Calu3 (cell line): ENCODE measurements around the gene C2orf42. TPM values are rescaled to one million over a fixed set of nuclear protein-coding genes. Genes with fewer than 3 reads are reported as not detected.
"Not testable (repeated sequence)": the region's sequence is repeated elsewhere in the genome, so short reads cannot be mapped to it uniquely, and the experiment has no call there.

Experiments used
- Bru-seq: library from RNA; stranded (reverse); fragments of 400-500 nt; gene quantifications from one replicate; lab custom pipeline; 2021; lab: Mats Ljungman, UMichigan
- BruChase-seq, 2 experiments: library from RNA; stranded (reverse); fragments of 400-500 nt; gene quantifications; one replicate each; lab custom pipeline; 2021; lab: Mats Ljungman, UMichigan
- BruUV-seq: library from RNA; stranded (reverse); fragments of 400-500 nt; replicated peaks from 2 replicates; lab custom pipeline; 2021; lab: Mats Ljungman, UMichigan
- CTCF ChIA-PET: fragments of 300-600 bp; sonication (Branson Sonifier 250); formaldehyde crosslinking; loops from one replicate; lab custom pipeline; 2022; ENCODE audit warnings: antibody characterized with exemption; lab: Charles Lee
- DNase-seq: peaks from one replicate; pipeline ENCODE4 v3.0.0; 2022
- H3K27ac Mint-ChIP-seq: one replicate; pipeline ENCODE4 v1.8.0; 2022; ENCODE audit warnings: mixed read lengths; ENCODE audit not compliant: unreplicated experiment
- H3K27me3 Mint-ChIP-seq: one replicate; pipeline ENCODE4 v1.8.0; 2022; ENCODE audit warnings: mixed read lengths; ENCODE audit not compliant: unreplicated experiment
- H3K36me3 Mint-ChIP-seq: one replicate; pipeline ENCODE4 v1.8.0; 2022; ENCODE audit warnings: mild to moderate bottlenecking, moderate library complexity, mixed read lengths; ENCODE audit not compliant: insufficient read depth, unreplicated experiment
- H3K4me1 Mint-ChIP-seq: one replicate; pipeline ENCODE4 v1.8.0; 2022; ENCODE audit warnings: mild to moderate bottlenecking, low read depth, mixed read lengths; ENCODE audit not compliant: unreplicated experiment
- H3K4me3 Mint-ChIP-seq: one replicate; pipeline ENCODE4 v1.8.0; 2022; ENCODE audit warnings: mild to moderate bottlenecking, low read depth, moderate library complexity, mixed read lengths; ENCODE audit not compliant: unreplicated experiment
- H3K9me3 Mint-ChIP-seq: one replicate; pipeline ENCODE4 v1.8.0; 2022; ENCODE audit warnings: low read depth, mixed read lengths; ENCODE audit not compliant: unreplicated experiment
- CTCF ChIP-seq: fragments of 200-600 bp; IDR thresholded peaks from one replicate; pipeline ENCODE4 v1.8.0; 2022; ENCODE audit warnings: antibody characterized with exemption; ENCODE audit not compliant: unreplicated experiment
- intact Hi-C: fragments of 100-400 bp; cut with micrococcal nuclease; formaldehyde crosslinking; loops from one replicate; pipeline ENCODE4 v1.10.0; 2022; ENCODE audit not compliant: unreplicated experiment
- long read RNA-seq: library from polyadenylated mRNA; stranded (forward); transcript quantifications from one replicate; pipeline ENCODE4 v2.0.0, GENCODE V29; 2022
- total RNA-seq: library from RNA; stranded (reverse); gene quantifications from 2 replicates; pipeline ENCODE4 v1.2.3, GENCODE V29; 2022

C2orf42 gene
- total RNA-seq = 11.6 and 20.2 TPM in 2 replicates
- percentile 54 among the genes with signal in this experiment for Bru-seq, nascent RNA
- BruChase-seq, experiment 1, labeled RNA remaining after a 6-hour chase = percentile 50 among the genes with signal in this experiment
- BruChase-seq, experiment 2, labeled RNA remaining after a 2-hour chase = percentile 50 among the genes with signal in this experiment
- long read RNA-seq, partial matches to known transcripts = 0 of 7 reads
- long read RNA-seq, other reads (novel, unspliced or antisense) = 7 of 7 reads

DNA sequence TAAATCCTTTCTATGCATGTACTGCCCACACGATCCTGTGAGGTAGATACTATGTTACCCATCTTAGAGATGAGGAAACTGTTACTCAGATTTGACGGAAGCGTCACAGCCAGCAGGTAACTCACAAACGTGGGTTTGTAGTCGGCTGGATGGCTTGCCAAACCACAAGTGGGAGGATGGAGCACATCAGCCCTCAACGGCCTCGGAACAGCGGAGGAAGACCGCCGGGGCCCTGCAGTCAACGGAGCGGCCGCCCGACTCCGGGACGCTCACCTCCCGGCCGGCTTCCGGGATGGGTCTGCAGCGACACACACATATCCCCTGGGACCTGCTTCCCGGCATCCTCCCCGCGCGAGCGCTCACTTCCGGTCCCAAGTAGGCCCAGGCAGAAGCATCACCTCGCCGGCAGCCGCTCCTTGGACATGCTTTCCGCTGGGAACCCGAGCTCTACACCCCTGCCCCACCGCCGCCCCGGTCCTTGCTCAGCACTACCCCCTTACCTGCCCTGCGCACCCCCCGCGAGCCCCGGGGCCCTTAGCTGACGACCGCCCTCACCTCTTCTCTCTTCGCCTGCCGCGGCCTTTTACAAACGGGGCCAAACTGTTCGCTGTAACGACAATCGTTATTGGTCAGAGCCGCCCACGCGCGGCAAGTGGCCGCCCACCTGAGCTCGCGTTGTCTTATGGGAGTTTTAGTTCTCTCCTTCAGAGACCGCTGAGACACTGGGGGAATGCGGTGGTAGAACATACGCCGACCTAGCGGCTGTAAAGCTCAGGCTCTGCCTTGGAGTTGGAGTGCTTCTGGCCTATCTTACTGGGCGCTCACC lies at the start of gene C2orf42:
Gene C2orf42 (minus strand): TSS at position 602 of the 826 bp plus-strand sequence. CDS start 9,034 bp downstream, outside the sequence.
- Mint-ChIP-seq H3K27me3 (no peaks in the 10 kb centered on the region), H3K27ac (peak within 1 kb of the TSS; percentile 97), H3K4me1 (no peaks in the 10 kb centered on the region), H3K36me3 (peaks cover 21% of the 10 kb centered on the region), H3K4me3 (peak within 1 kb of the TSS; percentile 89), H3K9me3 (no peaks in the 10 kb centered on the region)
- BruUV-seq = TSS peak; percentile 91
- CTCF ChIA-PET = interaction anchor here (0.6 to 1.3 kb wide), 3 partner anchors 66 to 276 kb away, joined by 3 to 7 read pairs (median 4); partner anchors contain the start of gene MXD1
- peak; percentile 94 for DNase-seq
- no peak for TF ChIP-seq CTCF
- intact Hi-C loops = no loop called here

GRCh38 chr2:70240599-70240998 lies 49.8 kb upstream of the C2orf42 start:
- Mint-ChIP-seq H3K4me3 (no peak overlapping the region), H3K9me3 (no peaks in the 10 kb centered on the region), H3K36me3 (peaks cover 38% of the 10 kb centered on the region), H3K4me1 (peaks cover 26% of the 10 kb centered on the region), H3K27ac (no peak overlapping the region), H3K27me3 (no peaks in the 10 kb centered on the region)
- no peak for TF ChIP-seq CTCF
- CTCF ChIA-PET = interaction anchor here (0.6 kb wide), 1 partner anchor 91 kb away, joined by 6 read pairs; no protein-coding TSS in a partner anchor
- no TSS peak for BruUV-seq
- intact Hi-C loops = no loop called here
- no peak for DNase-seq

GRCh38 chr2:70233926-70234325 lies 43.1 kb upstream of the C2orf42 start:
- CTCF ChIA-PET = no interaction called here
- TF ChIP-seq CTCF = no peak
- intact Hi-C loops = no loop called here
- peaks cover 56% of the 10 kb centered on the region for H3K36me3 Mint-ChIP-seq
- H3K9me3 Mint-ChIP-seq = no peaks in the 10 kb centered on the region
- no peak for DNase-seq
- no peak overlapping the region for H3K4me3 Mint-ChIP-seq
- H3K27me3 Mint-ChIP-seq = no peaks in the 10 kb centered on the region
- H3K27ac Mint-ChIP-seq = no peak overlapping the region
- BruUV-seq = no TSS peak
- H3K4me1 Mint-ChIP-seq = no peaks in the 10 kb centered on the region

DNA sequence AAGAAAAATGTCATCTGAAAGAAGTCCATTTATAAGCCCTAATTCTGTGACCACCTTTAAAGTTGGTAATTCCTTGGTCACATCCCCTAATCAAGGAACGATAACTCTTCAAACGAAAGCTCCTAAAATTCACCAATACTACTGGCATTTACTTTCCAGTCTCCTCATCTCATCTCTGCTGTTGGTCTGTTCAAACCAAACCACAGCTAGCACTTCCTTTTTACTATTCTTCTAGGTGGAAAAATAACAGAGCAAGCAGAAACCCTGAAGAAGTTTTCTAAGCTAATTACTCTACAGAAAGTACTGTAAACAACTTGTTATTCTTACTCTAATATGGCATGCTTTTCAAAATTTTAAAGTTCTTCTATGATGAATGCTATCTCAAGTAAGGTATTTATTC lies 36.0 kb upstream of the C2orf42 start:
- CTCF ChIA-PET = no interaction called here
- H3K27ac Mint-ChIP-seq = peak overlapping the region; percentile 33
- intact Hi-C loops = no loop called here
- H3K9me3 Mint-ChIP-seq = no peaks in the 10 kb centered on the region
- peaks cover 53% of the 10 kb centered on the region for H3K36me3 Mint-ChIP-seq
- no TSS peak for BruUV-seq
- no peak for DNase-seq
- no peaks in the 10 kb centered on the region for H3K27me3 Mint-ChIP-seq
- H3K4me1 Mint-ChIP-seq = no peaks in the 10 kb centered on the region
- no peak overlapping the region for H3K4me3 Mint-ChIP-seq
- TF ChIP-seq CTCF = no peak

- H3K9me3 Mint-ChIP-seq, intact Hi-C loops, H3K27ac Mint-ChIP-seq, H3K27me3 Mint-ChIP-seq, H3K4me1 Mint-ChIP-seq, H3K4me3 Mint-ChIP-seq, BruUV-seq, DNase-seq, CTCF ChIA-PET: not testable (repeated sequence)
- H3K36me3 Mint-ChIP-seq = peaks cover 44% of the 10 kb centered on the region
Measured at GRCh38 chr2:70223305-70223704, 32.5 kb upstream of the C2orf42 start.
